Keratinocyte (primary cell): ENCODE measurements around the gene CLPTM1L. TPM values are rescaled to one million over a fixed set of nuclear protein-coding genes. Genes with fewer than 3 reads are reported as not detected.

Experiments used
- DNase-seq: peaks from one replicate; pipeline ENCODE4 v3.0.0-alpha.2; 2011; ENCODE audit warnings: low read depth, missing footprints, low spot score
- FAIRE-seq: peaks from 2 replicates; lab custom pipeline; 2011; peaks lifted over from hg19 to GRCh38; lab: Jason Lieb, UNC
- H2AFZ ChIP-seq: 2 replicates; pipeline ENCODE4 v1.6.0; 2012; ENCODE audit warnings: low read length, control low read depth, inconsistent platforms; ENCODE audit not compliant: control insufficient read depth
- H3K27ac ChIP-seq: 2 replicates; pipeline ENCODE4 v1.5.1; 2011; ENCODE audit warnings: low read length; ENCODE audit not compliant: control insufficient read depth, insufficient read depth
- H3K27me3 ChIP-seq: 3 replicates; pipeline ENCODE4 v1.6.0; 2011; ENCODE audit warnings: low read length; ENCODE audit not compliant: control insufficient read depth, insufficient read depth; ENCODE audit errors: extremely low read depth
- H3K36me3 ChIP-seq, 2 experiments: 2 replicates in 1 of 2; 3 replicates in 1 of 2; pipeline ENCODE4 v1.5.1; 2011; ENCODE audit warnings: low read length in 2 of 2, mild to moderate bottlenecking in 1 of 2; ENCODE audit not compliant: control insufficient read depth in 2 of 2, insufficient read depth in 2 of 2; ENCODE audit errors: extremely low read depth in 1 of 2
- H3K4me1 ChIP-seq: 3 replicates; pipeline ENCODE4 v1.5.1; 2011; ENCODE audit warnings: low read length; ENCODE audit not compliant: control insufficient read depth, insufficient read depth; ENCODE audit errors: extremely low read depth
- H3K4me2 ChIP-seq: 3 replicates; pipeline ENCODE4 v1.6.0; 2011; ENCODE audit warnings: low read depth, low read length; ENCODE audit not compliant: control insufficient read depth, insufficient read depth; ENCODE audit errors: extremely low read depth
- H3K4me3 ChIP-seq, 3 experiments: fragments of 200-600 bp in 1 of 3; sonication (generic) in 1 of 3; 2 replicates in 2 of 3; 3 replicates in 1 of 3; pipeline ENCODE4 v1.5.1; 2011 to 2016; ENCODE audit warnings: low read length in 3 of 3, mild to moderate bottlenecking in 3 of 3, control low read depth in 2 of 3, inconsistent platforms in 1 of 3, low read depth in 1 of 3, mixed read lengths in 1 of 3, mixed run types in 1 of 3, moderate library complexity in 1 of 3; ENCODE audit not compliant: control insufficient read depth in 2 of 3, insufficient read depth in 2 of 3; ENCODE audit errors: extremely low read depth in 1 of 3
- H3K79me2 ChIP-seq: 2 replicates; pipeline ENCODE4 v1.6.0; 2012; ENCODE audit warnings: low read length; ENCODE audit not compliant: control insufficient read depth, insufficient read depth
- H3K9ac ChIP-seq: 3 replicates; pipeline ENCODE4 v1.6.0; 2011; ENCODE audit warnings: low read length; ENCODE audit not compliant: control insufficient read depth, insufficient read depth; ENCODE audit errors: extremely low read depth
- H3K9me1 ChIP-seq: 3 replicates; pipeline ENCODE4 v1.6.0; 2011; ENCODE audit warnings: low read length; ENCODE audit not compliant: control insufficient read depth, insufficient read depth; ENCODE audit errors: extremely low read depth
- H3K9me3 ChIP-seq: 2 replicates; pipeline ENCODE4 v1.5.1; 2012; ENCODE audit warnings: low read depth, low read length; ENCODE audit not compliant: control insufficient read depth
- H4K20me1 ChIP-seq: 3 replicates; pipeline ENCODE4 v1.6.0; 2011; ENCODE audit warnings: low read length; ENCODE audit not compliant: control insufficient read depth, insufficient read depth; ENCODE audit errors: extremely low read depth
- CTCF ChIP-seq, 3 experiments: IDR thresholded peaks in 1 of 3; conservative IDR thresholded peaks in 1 of 3; optimal IDR thresholded peaks in 1 of 3; 2 replicates in 2 of 3; 3 replicates in 1 of 3; pipeline versions ENCODE3 to v1.5.1; 2011; ENCODE audit warnings: low read length in 3 of 3, mild to moderate bottlenecking in 3 of 3, moderate library complexity in 2 of 3, control low read depth in 1 of 3, inconsistent platforms in 1 of 3; ENCODE audit not compliant: insufficient read depth in 2 of 3; ENCODE audit errors: extremely low read depth in 1 of 3
- EZH2 ChIP-seq: IDR thresholded peaks from one replicate; pipeline ENCODE4 v1.6.1; 2012; ENCODE audit warnings: inconsistent platforms, mild to moderate bottlenecking, low read length, moderate library complexity
- dilution Hi-C: fragments of 300-500 bp; cut with MboI; formaldehyde crosslinking; loops from one replicate; pipeline ENCODE4 v1.7.0; 2020; ENCODE audit warnings: low sequenced_read_pairs; ENCODE audit not compliant: extremely low pct_ligation_motif_present
- polyA plus RNA-seq, 5 experiments: library from polyadenylated mRNA; depleted of rRNA in 3 of 5; stranded (reverse) in 3 of 5; stranded (forward) in 1 of 5; unstranded in 1 of 5; fragments of >200 nt; gene quantifications; 1 replicate in 1 of 5; 2 replicates in 3 of 5; 3 replicates in 1 of 5; pipeline versions ENCODE4 v1.2.1 to v1.2.3, GENCODE V29; 2011 to 2012; ENCODE audit warnings: missing spikeins in 2 of 5, low read depth in 1 of 5, low replicate concordance in 1 of 5

CLPTM1L gene
- polyA plus RNA-seq, 1 donor (not counting 4 experiments of a cell fraction or from before 2014, with no cell fraction given): 142 TPM

DNA sequence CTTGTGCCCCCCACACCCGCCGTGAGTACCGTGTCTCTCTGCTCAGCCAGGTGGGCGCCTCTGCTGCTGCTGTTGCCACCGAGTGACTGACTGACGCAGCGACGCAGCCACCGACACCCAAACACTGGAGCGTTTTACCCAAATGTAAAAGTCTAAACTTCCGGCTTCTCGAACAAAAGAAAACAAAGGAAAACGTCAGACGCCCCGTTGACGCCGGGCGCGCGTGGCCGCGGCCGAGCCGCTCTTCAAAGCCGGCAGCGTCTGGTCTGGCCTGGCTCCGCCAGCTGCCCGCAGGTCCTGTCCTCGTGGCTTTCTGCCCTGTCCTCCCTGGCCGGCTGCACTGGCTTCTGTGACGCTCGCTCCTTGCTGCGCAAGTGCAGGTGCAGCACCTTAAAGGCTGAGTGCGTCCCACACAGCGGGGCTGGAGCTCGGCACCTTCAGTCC, 41.4 kb upstream of the CLPTM1L start:
- peak overlapping the region; percentile 50 for H3K9ac ChIP-seq

DNA sequence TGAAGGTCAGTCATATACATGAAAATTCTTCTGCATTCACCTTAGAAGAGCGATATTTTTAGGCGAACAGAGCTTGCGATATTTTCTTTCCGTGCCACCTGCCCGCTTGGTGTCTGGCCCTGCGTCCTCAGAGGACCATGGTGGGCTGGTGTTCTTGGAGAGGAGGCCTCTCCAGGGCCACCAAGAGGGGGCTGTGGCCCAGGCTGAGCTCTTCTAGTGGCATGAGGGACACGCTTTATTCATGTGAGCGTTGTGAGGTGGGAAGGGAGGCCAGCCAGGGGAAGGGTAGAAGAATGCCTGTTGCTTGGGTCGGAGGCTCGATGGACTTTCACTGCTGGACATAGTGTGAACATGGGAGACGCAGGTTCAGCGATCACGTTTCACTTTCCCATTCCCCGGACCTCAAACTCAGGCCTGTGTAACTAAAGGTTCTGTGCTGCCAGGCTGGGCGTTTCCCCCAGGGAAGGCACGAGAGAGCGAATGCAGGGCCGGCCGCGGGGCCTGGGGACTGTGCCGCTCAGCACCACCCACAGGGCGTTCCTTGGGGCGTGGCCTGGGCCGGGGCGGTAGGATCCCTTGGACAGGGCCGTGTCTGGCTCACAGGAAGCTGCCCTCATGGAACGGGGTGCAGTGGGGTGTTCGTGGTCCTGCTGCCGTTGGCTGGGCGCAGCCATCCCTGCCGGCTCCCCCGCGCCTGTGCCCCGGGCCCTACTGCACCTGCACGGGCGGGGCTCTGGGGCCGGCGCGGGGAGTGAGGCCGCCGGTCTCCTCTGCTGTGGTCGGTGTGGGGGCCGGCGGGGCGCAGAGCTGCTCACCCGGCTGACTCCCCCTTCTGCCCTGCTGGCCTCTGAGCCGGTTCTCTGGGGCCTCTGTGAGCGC, 40.7 kb upstream of the CLPTM1L start:
- Histone ChIP-seq H3K27ac (no peak overlapping the region), H3K9ac (peak overlapping the region; percentile 50), H3K36me3 (no peaks in the 10 kb centered on the region), H3K4me2 (peak overlapping the region; percentile 85), H3K9me1 (no peaks in the 10 kb centered on the region), H3K4me1 (peaks cover 7% of the 10 kb centered on the region), H3K79me2 (no peaks in the 10 kb centered on the region), H2AFZ (peak overlapping the region; percentile 85), H3K9me3 (peaks cover 2% of the 10 kb centered on the region), H3K4me3 (peak overlapping the region; percentile 52 to 70 (median 62)), H3K27me3 (peaks cover 25% of the 10 kb centered on the region), H4K20me1 (no peaks in the 10 kb centered on the region)
- peak; percentile 4 for DNase-seq
- dilution Hi-C loops: no loop called here
- TF ChIP-seq EZH2: no peak
- no peak for TF ChIP-seq CTCF (optimal IDR thresholded peaks at IDR 0.05 in 1 of 3, IDR thresholded peaks at IDR 0.05 in 1 of 3, conservative IDR thresholded peaks at IDR 0.05 in 1 of 3; ENCODE audit: extremely low read depth in 1 of 3, insufficient read depth in 2 of 3, low read length in 3 of 3)
- FAIRE-seq: peak; percentile 23

More for the DNA sequence above, 41.4 kb upstream of the CLPTM1L start:
- Histone ChIP-seq H3K4me3 (peak overlapping the region; percentile 52 to 70 (median 62)), H3K27ac (no peak overlapping the region), H3K9me1 (no peaks in the 10 kb centered on the region), H3K79me2 (no peaks in the 10 kb centered on the region), H2AFZ (peak overlapping the region; percentile 85), H3K4me1 (peaks cover 7% of the 10 kb centered on the region), H3K9me3 (peaks cover 2% of the 10 kb centered on the region), H3K27me3 (peaks cover 22% of the 10 kb centered on the region), H3K4me2 (peak overlapping the region; percentile 85), H3K36me3 (no peaks in the 10 kb centered on the region), H4K20me1 (no peaks in the 10 kb centered on the region)
- dilution Hi-C loops: no loop called here
- DNase-seq (no peak), FAIRE-seq (no peak)
- TF ChIP-seq CTCF (optimal IDR thresholded peaks at IDR 0.05 in 1 of 3, IDR thresholded peaks at IDR 0.05 in 1 of 3, conservative IDR thresholded peaks at IDR 0.05 in 1 of 3; ENCODE audit: extremely low read depth in 1 of 3, insufficient read depth in 2 of 3, low read length in 3 of 3): no peak
- peak; percentile 75 for TF ChIP-seq EZH2
